HS-27A (cell line): ENCODE measurements around the gene EPN2.
A peak's percentile ranks its signal among the peaks of the same experiment; 100 is the strongest.

Experiments
- DNase-seq: peaks from one replicate; pipeline ENCODE4 v3.0.0-alpha.2; 2012; ENCODE audit warnings: low read depth, missing footprints

EPN2 gene

DNA sequence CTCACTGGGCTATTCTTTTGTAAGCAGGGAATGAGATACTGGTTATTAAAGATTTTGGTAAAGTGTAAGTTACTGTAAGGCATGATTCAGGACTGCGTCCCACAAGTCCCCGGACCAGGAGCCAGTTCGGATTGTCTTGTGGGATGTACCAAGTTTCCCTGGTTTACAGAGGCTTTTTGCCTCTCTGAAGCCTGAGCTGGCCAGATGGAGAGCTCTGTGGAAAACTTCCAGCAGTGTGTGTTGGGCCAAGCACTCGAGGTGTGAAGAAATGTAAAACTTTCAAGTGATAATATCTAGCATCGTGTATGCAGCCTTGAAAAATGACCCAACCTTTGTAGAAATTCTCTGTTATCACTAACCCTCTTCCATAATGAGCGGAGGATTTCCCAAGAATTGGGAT is 2.4 kb downstream of the EPN2 start:
- DNase-seq, result no peak

DNA sequence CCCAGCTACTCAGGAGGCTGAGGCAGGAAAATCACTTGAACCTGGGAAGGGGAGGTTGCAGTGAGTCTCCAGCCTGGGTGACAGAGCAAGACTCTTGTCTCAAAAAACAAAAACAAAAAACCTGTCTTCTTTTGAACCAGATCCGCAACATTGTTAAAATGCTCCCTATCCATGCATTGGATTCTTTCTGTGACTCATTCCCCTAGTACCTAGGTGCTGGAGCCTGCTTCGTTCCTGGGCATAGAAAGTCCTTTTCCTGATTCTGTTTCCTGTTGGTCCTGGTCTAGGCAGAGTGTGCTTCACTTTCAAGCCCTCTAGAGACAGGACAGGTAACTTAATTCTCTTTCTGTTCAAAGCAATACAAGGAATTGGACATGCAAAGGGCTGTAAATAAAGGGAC is 5.2 kb downstream of the EPN2 start:
- DNase-seq, result no peak

DNA sequence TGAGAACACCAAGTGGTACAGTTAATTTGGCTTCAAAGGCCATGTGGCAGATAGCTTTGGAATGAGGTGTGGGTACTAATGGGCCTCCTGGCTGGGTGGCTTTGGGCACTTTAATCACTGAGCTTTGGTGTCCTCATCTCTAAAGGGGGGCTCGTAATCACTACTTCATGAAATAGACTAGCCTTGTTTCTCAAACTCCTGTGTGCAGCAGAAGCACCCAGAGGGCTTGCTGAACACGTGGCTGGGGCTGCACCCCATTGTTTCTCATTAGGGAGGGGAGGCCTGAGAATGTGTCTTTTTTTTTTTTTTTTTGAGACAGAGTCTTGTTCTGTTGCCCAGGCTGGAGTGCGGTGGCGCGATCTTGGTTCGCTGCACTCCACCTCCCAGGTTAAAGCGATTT is 5.8 kb downstream of the EPN2 start:
- DNase-seq, result no peak

DNA sequence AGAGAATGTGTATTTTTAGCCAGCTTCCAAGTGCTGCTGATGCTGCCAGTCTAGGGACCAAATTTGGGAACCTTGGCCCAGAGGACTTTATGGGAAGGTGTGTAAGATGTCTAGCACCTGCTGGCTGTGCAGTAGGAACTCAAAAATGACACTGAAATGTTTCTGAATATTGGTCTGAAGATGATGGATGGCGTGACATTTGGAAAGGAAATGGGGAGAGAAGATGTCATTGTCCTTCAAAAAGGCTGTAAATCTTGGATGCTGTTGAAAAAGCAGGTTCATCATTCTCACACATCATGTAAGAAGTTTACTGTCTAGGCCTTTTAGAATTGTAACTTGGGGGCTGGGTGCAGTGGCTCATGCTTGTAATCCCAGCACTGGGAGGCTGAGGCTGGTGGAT is 6.7 kb downstream of the EPN2 start:
- DNase-seq, result no peak

DNA sequence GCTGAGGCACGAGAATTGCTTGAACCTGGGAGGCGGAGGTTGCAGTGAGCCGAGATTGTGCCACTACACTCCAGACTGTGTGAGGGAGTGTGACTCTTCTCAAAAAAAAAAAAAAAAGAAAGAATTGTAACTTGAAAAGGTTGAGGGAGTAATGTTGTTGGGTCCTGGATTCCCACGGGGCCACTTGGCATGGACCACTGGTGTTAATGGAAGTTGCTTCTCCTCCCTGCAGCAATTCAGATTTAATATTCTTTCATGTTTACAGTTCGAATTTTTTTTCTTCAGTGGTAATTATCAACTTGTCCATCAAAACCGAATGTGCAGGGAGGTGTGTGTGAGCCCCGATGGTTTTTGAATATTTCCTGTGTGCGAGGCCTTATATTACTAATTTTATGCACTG is 7.2 kb downstream of the EPN2 start:
- DNase-seq, result no peak

DNA sequence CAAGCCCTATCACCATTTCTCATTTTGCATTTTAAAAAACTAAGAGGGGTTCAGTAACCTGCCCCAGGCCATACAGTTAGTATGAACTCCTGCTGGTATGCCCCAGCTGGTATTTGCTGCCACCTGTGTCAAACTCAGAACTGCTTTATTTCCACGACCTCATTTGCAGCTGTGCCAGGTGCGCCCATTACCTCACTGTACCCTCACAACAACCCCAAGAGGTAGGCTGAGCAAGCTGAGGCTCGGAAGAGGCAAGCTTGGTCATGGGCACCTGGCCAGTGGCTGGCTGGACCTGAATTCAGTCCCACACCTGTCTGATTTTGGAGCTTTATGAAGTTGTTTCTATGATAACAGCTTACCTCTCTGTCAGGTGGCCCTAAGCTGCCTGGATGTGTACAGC is 7.6 kb downstream of the EPN2 start:
- DNase-seq, result no peak

DNA sequence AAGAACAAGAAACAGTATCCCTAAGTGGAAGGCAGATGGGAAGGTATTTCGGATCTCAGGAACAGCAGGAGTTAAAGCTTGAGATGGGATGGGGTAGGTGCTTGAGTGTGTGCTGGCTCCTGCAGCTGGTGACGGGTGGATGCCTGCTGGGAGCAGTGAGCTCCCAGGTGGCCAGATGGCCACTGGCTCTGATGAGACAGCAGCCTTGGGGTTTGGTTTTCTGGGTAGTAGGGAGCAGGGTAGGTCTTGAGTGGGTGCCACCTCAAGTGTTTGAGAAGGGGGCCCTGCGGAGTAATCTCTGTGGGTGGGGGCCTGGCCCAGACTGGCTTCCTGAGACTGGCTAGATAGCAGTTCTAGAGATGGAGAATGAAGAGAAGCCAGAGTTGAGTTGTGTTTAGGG is 10.3 kb downstream of the EPN2 start:
- no peak for DNase-seq

DNA sequence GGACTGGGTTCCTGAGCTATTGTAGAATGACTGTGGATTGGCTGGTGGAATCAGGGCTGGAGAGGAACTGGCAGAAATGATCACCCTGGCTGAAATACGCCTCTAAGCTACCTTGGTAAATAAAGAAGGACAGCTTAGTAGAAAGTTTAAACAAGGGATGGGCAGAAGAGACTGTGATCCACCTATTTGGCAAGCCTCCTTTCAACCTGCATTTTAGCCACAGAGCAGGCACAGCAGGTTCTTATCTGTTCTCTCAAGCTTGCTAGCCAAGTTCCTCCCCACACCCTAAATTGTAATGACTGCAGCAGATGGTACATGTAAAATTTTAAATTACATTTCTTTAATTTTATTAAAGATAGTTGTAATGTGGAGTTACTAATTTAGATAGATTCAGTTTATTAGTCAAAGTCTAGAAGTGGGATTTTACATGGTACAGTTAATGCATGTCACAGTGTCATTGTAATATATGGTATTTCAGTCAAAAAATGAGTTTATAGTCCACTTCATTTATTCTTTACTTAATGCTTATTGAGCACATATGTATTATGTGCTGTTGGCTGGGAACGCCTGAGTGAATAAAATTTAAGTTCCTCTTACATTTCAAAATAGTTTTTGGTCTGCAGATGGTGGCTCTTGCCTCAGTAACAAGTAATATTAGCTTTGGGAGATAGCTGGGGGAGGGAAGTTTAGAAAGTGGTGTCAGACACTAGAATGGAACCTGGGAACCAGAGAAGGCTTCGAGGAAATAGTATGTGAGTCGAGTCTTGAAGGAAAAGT is 11.2 kb downstream of the EPN2 start:
- DNase-seq, result no peak

DNA sequence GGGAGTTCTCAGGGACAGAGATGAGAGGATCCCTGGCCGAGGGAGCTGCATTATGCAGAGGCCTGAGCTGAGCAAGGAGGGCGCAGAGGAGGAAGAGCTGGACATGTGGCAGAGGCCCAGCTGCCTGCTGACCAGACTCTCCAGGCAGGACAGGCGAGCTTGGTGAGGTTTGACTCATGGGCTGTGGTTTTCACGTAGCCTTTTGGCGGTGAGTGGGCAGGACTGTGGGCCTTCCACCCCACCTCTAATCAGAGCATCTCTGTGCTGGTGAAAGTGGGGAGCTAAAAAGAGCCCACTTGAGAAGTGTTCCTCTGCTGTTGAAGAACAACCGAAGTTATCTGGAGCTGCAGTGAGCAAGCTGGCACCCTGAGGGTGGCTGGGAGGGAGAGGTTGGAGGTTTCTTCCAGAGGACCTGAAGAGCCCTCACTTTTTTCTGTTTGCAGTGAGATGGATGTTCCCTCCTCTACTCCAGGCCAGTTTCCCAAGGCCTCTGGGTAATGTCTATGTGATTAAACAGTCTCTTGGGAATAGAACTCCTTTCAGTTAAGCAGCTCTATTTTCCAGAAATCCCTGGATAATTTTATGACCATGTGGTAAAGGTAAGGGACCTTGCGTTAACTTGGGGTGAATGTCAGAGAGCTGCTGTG is 11.9 kb downstream of the EPN2 start:
- peak; percentile 50 for DNase-seq

DNA sequence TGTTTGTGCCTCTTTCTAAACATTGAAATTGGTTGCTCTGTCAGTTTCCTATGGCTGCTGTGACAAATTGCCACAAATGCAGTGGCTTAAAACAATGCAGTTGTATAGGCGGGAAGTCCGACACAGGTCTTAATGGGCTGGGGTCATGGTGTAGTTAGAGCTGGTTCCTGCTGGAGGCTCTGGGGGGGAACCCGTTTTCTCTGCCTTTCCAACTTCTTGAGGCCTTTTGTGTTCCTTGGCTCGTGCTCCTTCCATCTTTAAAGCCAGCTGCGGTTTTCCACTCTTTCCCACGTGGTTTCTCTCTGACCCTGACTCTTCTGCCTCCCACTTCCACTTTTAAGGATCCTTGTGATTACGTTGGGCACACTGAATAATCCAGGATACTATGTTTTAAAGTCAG is 12.5 kb downstream of the EPN2 start:
- no peak for DNase-seq

DNA sequence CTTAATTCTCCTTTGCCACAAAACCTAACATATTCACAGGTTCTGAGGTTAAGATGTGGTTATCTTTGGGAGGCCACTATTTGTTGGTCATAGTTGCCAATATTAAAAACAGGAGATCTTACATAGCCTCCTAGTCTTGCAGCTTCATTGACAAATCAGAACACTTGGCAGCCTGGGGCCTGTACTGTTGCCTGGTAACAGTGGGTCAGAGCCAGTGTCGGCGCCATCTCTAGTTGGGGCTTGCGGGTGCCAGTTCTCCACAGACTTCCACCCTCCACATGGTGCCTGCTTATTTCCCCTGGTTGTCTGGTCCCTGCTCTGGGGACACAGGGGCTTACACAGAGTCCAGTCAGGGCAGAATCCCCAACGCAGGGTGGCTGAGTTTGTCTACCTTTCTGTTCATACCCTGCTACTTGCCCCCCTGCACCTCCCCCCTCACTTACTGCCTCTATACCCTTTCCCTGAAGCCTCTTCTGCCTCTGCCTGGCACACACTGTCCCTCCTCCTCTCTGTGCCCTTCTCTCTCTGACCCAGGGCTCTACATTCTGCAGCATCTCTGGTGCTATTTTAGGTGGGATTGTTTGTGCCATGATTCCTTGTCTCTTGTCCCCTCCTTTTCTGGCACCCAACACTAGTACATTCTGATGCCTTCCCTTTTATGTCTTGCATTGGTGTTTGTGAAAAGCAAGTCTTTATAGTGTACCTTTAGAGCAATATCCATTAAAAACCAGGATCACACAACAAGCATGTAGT is 13.4 kb downstream of the EPN2 start:
- no peak for DNase-seq

DNA sequence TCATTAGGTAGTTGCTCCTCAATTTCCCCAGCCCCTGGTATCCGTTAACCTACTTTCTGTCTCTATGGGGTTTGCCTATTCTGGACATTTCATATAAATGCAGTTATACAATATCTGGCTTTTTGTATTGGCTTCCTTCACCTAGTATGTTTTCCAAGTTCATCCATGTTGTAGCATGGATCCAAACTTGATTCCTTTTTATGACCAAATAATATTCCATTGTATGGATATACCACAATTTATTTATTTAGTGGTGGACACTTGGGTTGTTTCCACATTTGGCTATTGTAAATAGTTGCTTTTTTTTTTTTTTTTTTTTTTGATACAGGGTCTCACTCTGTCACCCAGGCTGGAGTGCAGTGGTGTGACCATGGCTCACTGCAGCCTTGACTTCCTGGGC is 15.9 kb downstream of the EPN2 start:
- no peak for DNase-seq

DNA sequence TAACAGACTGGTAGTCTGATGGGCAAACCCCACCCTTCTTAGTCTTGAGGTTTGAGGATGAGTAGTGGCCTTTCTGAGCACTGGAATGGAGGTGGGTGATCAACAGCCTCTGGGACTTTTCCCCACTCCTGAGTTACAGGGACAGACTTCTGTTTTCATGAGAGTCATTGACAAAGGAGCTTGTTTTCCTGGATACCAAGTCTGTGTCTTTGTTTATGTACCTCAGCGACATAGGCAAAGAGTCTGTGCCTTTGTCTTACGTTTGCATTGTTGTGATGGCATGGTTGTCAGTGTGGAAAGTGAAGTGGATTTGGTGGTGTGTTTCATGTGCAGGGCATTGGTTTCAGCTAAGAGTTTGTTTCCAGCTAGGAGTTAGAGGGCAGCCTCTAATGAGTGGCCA is 17.5 kb downstream of the EPN2 start:
- DNase-seq, result no peak

DNA sequence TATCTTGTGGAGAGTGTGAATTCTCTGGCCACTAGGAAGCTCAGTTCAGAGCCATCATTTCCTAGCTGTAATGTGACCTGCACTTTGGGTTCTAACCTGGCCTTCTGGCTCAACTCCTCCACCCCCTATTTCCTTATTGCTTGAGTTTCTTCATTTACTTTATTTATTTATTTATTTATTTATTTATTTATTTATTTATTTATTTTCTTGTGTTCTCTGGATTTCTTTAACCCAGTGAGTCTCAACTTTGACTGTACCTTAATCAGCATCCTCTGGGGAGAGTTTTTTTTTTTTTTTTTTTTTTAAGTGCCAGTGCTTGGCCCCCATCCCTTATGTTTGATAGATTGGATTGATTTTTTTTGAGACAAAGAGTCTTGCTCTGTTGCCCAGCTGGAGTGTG is 18.1 kb downstream of the EPN2 start:
- no peak for DNase-seq

DNA sequence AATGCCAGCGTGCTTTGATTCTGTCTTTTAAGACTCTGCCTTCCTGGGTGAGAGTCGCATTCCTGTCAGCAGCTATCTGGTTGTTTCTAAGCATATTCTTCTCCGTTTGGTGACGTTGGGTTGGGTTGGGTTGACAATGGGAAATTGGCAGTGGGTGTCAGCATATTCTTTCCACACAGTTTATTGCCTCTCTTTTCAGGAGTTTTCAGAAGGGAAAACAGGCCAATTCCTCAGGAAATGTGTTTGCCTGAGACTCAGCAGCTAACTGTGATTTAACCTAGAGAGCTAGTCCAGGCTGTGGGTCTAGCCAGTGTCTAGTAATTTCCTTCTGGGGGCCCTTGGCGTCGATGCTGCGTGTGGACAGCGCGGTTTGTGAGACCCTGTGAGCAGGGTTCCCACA is 21.2 kb downstream of the EPN2 start:
- no peak for DNase-seq

DNA sequence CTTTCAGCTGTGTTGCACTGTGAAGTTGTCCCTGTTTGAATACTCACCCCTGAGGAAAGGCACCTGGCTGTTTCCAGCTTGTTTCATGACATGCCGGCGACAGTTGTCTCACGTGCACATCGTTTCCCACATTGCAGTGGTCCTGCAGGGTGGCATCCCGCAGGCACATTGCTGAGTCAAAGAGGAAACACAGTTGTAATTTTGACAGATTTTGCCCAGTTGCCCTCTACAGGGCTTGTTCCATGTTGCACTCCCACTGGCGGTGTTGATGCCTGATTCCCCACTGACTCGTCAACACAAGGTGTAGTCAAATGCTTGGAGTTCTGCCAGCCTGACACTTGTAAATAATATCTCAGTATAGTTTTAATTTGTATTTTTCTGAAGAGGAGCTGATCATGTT is 23.8 kb downstream of the EPN2 start:
- no peak for DNase-seq

DNA sequence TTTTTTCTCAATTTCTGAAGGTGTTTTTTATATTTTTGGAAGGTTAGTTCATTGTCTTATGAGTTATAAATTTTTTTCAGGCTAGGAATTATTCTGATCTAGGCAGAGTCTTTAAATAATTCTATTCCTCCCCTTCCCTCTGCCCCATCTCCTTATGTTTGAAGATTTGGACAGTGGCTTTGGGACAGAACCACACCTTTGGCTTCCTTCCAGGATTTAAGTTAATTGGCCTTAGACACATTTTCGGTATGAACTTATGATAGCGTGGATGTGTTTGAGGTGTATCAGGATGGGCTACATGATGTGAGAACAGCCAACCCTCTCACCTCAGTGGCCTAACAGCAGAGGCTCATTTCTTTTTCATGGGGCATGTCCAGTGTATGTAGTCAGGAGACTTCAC is 24.3 kb downstream of the EPN2 start:
- DNase-seq, result no peak

DNA sequence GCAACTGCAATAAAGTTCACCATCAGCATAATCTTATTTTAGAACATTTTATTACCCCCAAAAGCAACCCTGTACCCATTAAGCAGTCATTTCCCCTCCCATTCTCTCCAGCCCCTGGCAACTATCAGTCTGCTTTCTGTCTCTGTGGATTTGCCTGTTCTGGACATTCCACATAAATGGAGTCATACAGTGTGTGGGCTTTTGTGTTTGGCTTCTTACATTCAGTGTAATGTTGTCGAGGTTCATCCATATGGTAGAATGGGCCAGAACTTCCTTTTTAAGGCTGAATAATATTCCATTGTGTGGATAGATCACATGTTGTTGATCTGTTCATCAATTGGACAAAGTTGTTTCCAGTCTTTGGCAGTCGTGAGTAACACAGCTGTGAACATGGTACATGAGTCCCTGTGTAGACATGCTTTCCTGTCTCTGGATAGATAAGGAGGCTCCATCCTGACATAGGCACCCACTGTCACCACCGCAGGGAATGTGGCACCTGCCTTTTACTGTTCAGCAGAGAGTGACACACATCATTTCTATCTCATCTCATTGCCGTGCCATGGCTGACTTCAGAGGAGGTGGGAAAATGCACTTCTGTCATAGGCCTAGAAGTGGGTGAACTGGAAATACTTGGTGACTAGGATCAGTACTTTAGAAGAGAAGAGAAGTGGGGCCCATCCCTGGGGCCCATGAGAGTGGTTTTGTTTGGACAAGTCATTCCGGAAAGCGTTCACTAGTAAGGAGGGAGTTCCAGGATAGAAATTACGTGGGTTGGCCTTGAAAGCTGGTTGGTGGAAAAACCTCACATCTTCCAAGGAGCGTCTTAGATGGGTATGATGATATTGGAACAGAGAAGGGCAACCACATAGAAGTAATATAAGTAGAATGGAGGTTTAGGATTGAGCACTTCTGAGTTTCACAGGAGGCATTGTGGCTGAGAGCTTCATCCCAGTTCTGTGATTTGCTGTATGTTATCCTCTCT is 25.8 kb downstream of the EPN2 start:
- no peak for DNase-seq

DNA sequence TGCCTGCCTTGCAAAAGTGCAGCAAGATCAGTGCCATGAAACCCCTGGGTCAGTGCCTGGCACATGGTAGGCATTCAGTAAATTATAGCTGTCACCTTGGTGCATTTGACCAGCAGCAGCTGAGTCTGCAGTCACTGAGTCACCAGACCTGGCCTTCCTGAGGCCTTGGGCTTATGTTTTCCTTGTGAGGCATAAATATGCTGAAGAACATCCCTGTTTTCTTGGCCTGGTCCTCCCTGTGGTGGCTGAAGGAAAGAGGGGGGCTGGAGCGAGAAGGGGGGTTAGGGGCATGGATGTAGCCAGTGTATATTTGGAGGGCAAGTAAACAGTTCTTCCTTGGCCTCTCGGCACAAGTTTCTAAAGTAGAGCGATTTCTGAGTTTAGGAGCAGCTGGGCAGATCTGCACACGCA is 26.5 kb downstream of the EPN2 start:
- DNase-seq, result no peak

DNA sequence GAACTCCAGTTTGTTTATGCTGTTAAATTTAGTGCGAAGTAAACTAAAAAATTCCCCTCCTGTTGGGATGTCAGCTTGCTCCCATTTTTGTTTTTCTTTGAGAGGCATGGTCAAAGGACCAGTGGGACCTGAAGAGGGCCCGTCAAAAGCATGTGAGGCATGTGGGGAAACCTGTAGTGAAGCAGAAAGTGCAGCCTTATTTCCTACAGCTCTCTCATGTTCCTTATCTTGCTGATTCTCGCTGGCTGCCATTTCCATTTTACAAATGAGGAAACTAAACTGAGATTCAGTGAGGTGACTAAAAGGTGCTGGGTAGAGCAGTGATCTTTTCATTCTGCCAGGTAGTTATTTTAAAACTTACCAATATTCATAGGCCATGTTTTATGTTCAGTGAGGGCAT is 27.1 kb downstream of the EPN2 start:
- no peak for DNase-seq

DNA sequence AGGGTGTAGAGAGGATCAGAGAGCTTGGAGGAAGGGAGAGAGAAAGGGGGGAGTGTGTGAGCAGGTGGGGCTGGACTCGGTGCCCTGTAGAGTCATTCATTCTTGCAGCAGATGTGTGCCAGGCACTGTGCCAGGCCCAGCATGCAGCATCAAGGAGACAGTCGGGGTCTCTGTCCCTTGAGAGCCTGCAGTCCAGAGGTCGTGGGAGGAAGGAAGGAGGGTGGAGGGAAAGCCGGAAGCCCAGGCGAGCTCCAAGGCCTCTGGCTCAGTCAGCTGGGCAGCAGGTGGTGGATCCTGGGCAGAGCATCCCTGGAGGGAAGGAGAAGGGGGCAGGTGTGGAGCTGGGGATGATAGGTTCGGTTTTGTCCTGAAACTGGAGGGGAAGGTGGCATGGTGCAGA is 27.5 kb downstream of the EPN2 start:
- no peak for DNase-seq

DNA sequence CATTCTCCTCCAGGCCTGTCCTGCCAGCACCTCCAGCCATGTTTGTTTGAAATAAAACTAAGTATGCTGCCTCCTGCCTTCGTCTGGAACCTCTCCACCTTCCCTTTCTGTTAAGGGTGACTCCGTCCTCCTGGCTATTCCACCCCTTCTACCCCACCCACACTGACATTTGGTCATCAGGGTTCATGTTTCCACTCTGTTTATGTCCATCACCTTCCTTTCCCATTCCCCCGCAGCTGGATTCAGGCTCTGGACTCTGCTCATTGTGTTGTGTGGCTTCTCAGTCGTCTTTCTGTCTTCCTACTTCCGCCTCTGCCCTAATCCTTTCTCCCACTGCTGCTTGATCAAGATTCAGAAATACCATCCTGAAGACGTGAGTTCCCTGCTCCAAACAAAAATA is 28.6 kb downstream of the EPN2 start:
- no peak for DNase-seq
